ENCODE data around the gene EPB41. TPM values are rescaled to one million over a fixed set of nuclear protein-coding genes. Genes with fewer than 3 reads are reported as not detected.
A peak's percentile ranks its signal among the peaks of the same experiment; 100 is the strongest.
"Not testable (repeated sequence)": the region's sequence is repeated elsewhere in the genome, so short reads cannot be mapped to it uniquely, and the experiment has no call there.

The EPB41 gene
- total RNA-seq, 2 donors from 2014 or later: 68.0 to 78.7 TPM

GRCh38 chr1:29136391-29136915 is 222.1 kb downstream of the EPB41 start:
- ATAC-seq (no peak), DNase-seq (no peak)
- intact Hi-C loops (cut with DNase I, micrococcal nuclease): no loop called here

GRCh38 chr1:29142714-29143113 is 228.3 kb downstream of the EPB41 start:
- ATAC-seq (no peak), DNase-seq (no peak)
- intact Hi-C loops (cut with DNase I, micrococcal nuclease): no loop called here

GRCh38 chr1:29144178-29144577 is 229.8 kb downstream of the EPB41 start:
- ATAC-seq (no peak), DNase-seq (no peak)
- intact Hi-C loops (cut with DNase I, micrococcal nuclease): no loop called here

- DNase-seq: no peak
- peak; percentile 95 for ATAC-seq
- intact Hi-C loops (cut with DNase I, micrococcal nuclease): no loop called here
Measured at GRCh38 chr1:29145739-29146437, 231.5 kb downstream of the EPB41 start.

GRCh38 chr1:29148656-29149491 is 234.5 kb downstream of the EPB41 start:
- intact Hi-C loops (cut with DNase I, micrococcal nuclease): no loop called here
- no peak for DNase-seq
- no peak for ATAC-seq

GRCh38 chr1:29150346-29150745 is 236.0 kb downstream of the EPB41 start:
- ATAC-seq; DNase-seq; intact Hi-C loops (cut with DNase I, micrococcal nuclease): not testable (repeated sequence)

- ATAC-seq (no peak), DNase-seq (no peak)
- intact Hi-C loops (cut with DNase I, micrococcal nuclease): no loop called here
Measured at GRCh38 chr1:29152046-29152805, 237.9 kb downstream of the EPB41 start.

GRCh38 chr1:29156543-29157268 is 242.3 kb downstream of the EPB41 start:
- ATAC-seq (no peak), DNase-seq (no peak)
- intact Hi-C loops (cut with DNase I, micrococcal nuclease): no loop called here

GRCh38 chr1:29157269-29157601 is 242.9 kb downstream of the EPB41 start:
- ATAC-seq: no peak
- intact Hi-C loops (cut with DNase I, micrococcal nuclease): no loop called here
- DNase-seq: no peak

- ATAC-seq (no peak), DNase-seq (no peak)
- intact Hi-C loops (cut with DNase I, micrococcal nuclease): no loop called here
Measured at GRCh38 chr1:29159773-29160172, 245.4 kb downstream of the EPB41 start.

GRCh38 chr1:29162025-29162424 is 247.7 kb downstream of the EPB41 start:
- intact Hi-C loops (cut with DNase I, micrococcal nuclease): no loop called here
- no peak for DNase-seq
- ATAC-seq: peak; percentile 64

- ATAC-seq (peak; percentile 48), DNase-seq (no peak)
- intact Hi-C loops (cut with DNase I, micrococcal nuclease): no loop called here
Measured at GRCh38 chr1:29162476-29163138, 248.2 kb downstream of the EPB41 start.

- DNase-seq (no peak), ATAC-seq (no peak)
- intact Hi-C loops (cut with DNase I, micrococcal nuclease): no loop called here
Measured at GRCh38 chr1:29164588-29164987, 250.2 kb downstream of the EPB41 start.

GRCh38 chr1:29166291-29166878 is 252.0 kb downstream of the EPB41 start:
- DNase-seq (no peak), ATAC-seq (peak; percentile 76)
- intact Hi-C loops (cut with DNase I, micrococcal nuclease): no loop called here

- ATAC-seq (no peak), DNase-seq (no peak)
- intact Hi-C loops (cut with DNase I, micrococcal nuclease): no loop called here
Measured at GRCh38 chr1:29167904-29168303, 253.5 kb downstream of the EPB41 start.

Measured in left colon (tissue), 2 donors.